Kidney (tissue), 14 donors: ENCODE measurements around the gene PRUNE2. TPM values are rescaled to one million over a fixed set of nuclear protein-coding genes. Genes with fewer than 3 reads are reported as not detected.

Experiments used
- DNase-seq, 5 donors: peaks; one replicate each; pipeline ENCODE4 v3.0.0-alpha.2; 2013 to 2020
- FAIRE-seq: peaks from 2 replicates; lab custom pipeline; 2012; peaks lifted over from hg19 to GRCh38; lab: Jason Lieb, UNC
- H3K27ac ChIP-seq, 2 donors: one replicate each; pipeline ENCODE4 v1.7.0; 2013; ENCODE audit warnings: low read depth in 2 of 2, low read length in 2 of 2, inconsistent platforms in 1 of 2
- H3K27me3 ChIP-seq: one replicate; pipeline ENCODE4 v1.7.1; 2013; ENCODE audit warnings: low read length, inconsistent platforms; ENCODE audit not compliant: control insufficient read depth, insufficient read depth
- H3K36me3 ChIP-seq, 3 donors: one replicate each; pipeline versions ENCODE4 v1.7.0 to v1.7.1; 2013; ENCODE audit warnings: low read length in 3 of 3, control low read depth in 1 of 3, inconsistent platforms in 1 of 3; ENCODE audit not compliant: insufficient read depth in 3 of 3, control insufficient read depth in 2 of 3
- H3K4me1 ChIP-seq, 3 donors: one replicate each; pipeline versions ENCODE4 v1.7.0 to v1.7.1; 2013; ENCODE audit warnings: low read length in 3 of 3, inconsistent platforms in 1 of 3, low read depth in 1 of 3; ENCODE audit not compliant: control insufficient read depth in 2 of 3, insufficient read depth in 2 of 3
- H3K4me3 ChIP-seq, 3 donors: one replicate each; pipeline versions ENCODE4 v1.7.0 to v1.8.1; 2013; ENCODE audit warnings: low read length in 3 of 3, control low read depth in 1 of 3, inconsistent platforms in 1 of 3
- H3K9ac ChIP-seq, 3 donors: one replicate each; pipeline versions ENCODE4 v1.7.0 to v1.7.1; 2013; ENCODE audit warnings: low read length in 3 of 3, control low read depth in 1 of 3, inconsistent platforms in 1 of 3
- H3K9me3 ChIP-seq, 3 donors: one replicate each; pipeline versions ENCODE4 v1.7.0 to v1.7.1; 2013; ENCODE audit warnings: low read length in 3 of 3, control low read depth in 1 of 3, inconsistent platforms in 1 of 3; ENCODE audit not compliant: control insufficient read depth in 2 of 3, insufficient read depth in 1 of 3
- CTCF ChIP-seq: IDR thresholded peaks from 3 replicates; pipeline ENCODE4 v1.5.1; 2012; ENCODE audit warnings: mild to moderate bottlenecking, moderate library complexity, borderline replicate concordance; ENCODE audit not compliant: insufficient read depth; ENCODE audit errors: extremely low read depth
- intact Hi-C: fragments of 100-400 bp; cut with DNase I; formaldehyde crosslinking; loops from one replicate; pipeline ENCODE4 v1.11.1; 2022
- polyA plus RNA-seq: library from polyadenylated mRNA; stranded (reverse); fragments of 350-450 nt; fragmentation: Illumina TruSeq; extraction: RNeasy Lipid Tissue Mini Kit (QIAGEN cat#74804); gene quantifications from one replicate; pipeline ENCODE4 v1.2.3, GENCODE V29; 2014; ENCODE audit warnings: low read depth, low replicate concordance; ENCODE audit not compliant: insufficient read depth
- total RNA-seq: library from RNA; stranded (reverse); fragmentation: NEBNext Ultra II Directional; extraction: Animal tissue kit (Norgen Biotek cat#: 25700); gene quantifications from one replicate; pipeline ENCODE4 v1.2.1, GENCODE V29; 2021
- donor health status: control.
- donor health status: control.
- donor health status: control.
- donor health status: control.
- donor health status: control.
- donor health status: DM: yes; HTN: yes; CAD: no.
- donor health status: Normal renal cell carcinoma (clear cell type).

PRUNE2 gene
- total and polyA plus RNA-seq, 2 donors from 2014 or later, result 12.6 to 65.1 TPM

- H3K4me3 ChIP-seq, result no peak overlapping the region
- H3K27ac ChIP-seq, result no peak overlapping the region
- no peak for DNase-seq
- H3K9ac ChIP-seq, result no peak overlapping the region
- H3K27me3 ChIP-seq, result no peaks in the 10 kb centered on the region
- H3K9me3 ChIP-seq, result no peaks in the 10 kb centered on the region
- FAIRE-seq, result no peak
- intact Hi-C loops, result no loop called here
- peaks cover 0 to 3% (median 0%) of the 10 kb centered on the region in 3 donors for H3K36me3 ChIP-seq
- no peak for TF ChIP-seq CTCF
- no peaks in the 10 kb centered on the region for H3K4me1 ChIP-seq
These were observed 60.7 kb downstream of the PRUNE2 start for GRCh38 chr9:76845254-76845653.

GRCh38 chr9:76835571-76836283 lies 70.2 kb downstream of the PRUNE2 start:
- TF ChIP-seq CTCF, result no peak
- H3K9ac ChIP-seq, result no peak overlapping the region
- FAIRE-seq, result no peak
- no peaks in the 10 kb centered on the region for H3K27me3 ChIP-seq
- H3K4me3 ChIP-seq, result no peak overlapping the region
- intact Hi-C loops, result no loop called here
- no peak for DNase-seq
- H3K9me3 ChIP-seq, result no peaks in the 10 kb centered on the region
- no peaks in the 10 kb centered on the region for H3K36me3 ChIP-seq
- peaks cover 0 to 2% (median 0%) of the 10 kb centered on the region in 3 donors for H3K4me1 ChIP-seq
- H3K27ac ChIP-seq, result peak overlapping the region in 1 of 2 donors; percentile 52

GRCh38 chr9:76828447-76828846 lies 77.5 kb downstream of the PRUNE2 start:
- no peak overlapping the region for H3K27ac ChIP-seq
- no peaks in the 10 kb centered on the region for H3K9me3 ChIP-seq
- intact Hi-C loops, result no loop called here
- no peak for TF ChIP-seq CTCF
- no peaks in the 10 kb centered on the region for H3K36me3 ChIP-seq
- no peaks in the 10 kb centered on the region for H3K4me1 ChIP-seq
- DNase-seq, result no peak
- H3K27me3 ChIP-seq, result no peaks in the 10 kb centered on the region
- H3K9ac ChIP-seq, result no peak overlapping the region
- FAIRE-seq, result no peak
- H3K4me3 ChIP-seq, result no peak overlapping the region
